HG03457 (cell line): Measurements from ENCODE around the gene TNFRSF13B.
"Not testable (repeated sequence)": the region's sequence is repeated elsewhere in the genome, so short reads cannot be mapped to it uniquely, and the experiment has no call there.

Source experiments
- ATAC-seq: cut with Tn5 transposase; IDR thresholded peaks from one replicate; pipeline ENCODE4 v1.9.1; 2021; ENCODE audit warnings: moderate number of reproducible peaks; ENCODE audit not compliant: unreplicated experiment

TNFRSF13B gene

DNA sequence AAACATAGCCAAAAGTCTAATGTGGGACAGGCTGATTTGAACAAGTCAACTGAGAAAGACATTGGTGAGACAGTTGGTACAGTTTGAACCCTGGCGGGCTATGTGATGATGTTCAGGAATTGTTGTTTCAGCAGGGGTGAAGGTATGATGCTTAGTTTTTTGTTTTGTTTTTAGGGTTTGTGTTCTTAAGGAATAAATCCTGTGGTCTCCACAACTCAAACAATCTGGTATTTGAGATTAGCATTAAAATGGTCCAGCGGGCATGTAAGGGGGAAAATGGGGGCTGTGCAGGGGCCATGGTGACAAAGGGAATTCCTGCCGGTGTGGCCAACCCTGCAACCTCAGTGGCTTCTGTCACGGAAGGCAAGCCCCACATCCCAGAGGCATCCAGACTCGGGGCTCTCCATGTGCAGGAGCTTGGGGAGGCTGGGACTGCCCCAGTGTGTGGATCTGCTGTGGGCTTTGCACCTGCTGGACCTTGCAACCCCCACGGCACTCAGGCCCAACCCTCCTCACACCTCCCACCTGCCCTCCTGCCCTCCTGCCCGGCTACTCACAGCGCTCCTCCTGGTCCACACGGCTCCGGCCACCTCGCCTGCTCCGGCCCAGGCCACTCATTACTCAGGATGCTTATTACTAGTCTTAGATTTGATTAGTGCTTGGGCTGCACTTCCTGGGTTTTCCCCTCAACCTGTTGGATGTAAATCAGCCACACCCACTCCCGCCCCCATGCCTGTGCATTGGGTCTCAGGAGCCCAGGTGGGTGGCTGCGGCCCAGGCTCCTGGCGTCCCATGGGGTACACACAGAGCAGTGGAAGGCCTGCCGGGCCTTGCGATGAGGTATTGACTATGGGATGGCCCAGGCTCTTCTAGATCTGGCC, at the start of gene TNFRSF13B:
TSS of gene TNFRSF13B (minus strand) at position 661 of the 881 bp plus-strand sequence. CDS start at position 618, 43 bp downstream.
- ATAC-seq: no peak

DNA sequence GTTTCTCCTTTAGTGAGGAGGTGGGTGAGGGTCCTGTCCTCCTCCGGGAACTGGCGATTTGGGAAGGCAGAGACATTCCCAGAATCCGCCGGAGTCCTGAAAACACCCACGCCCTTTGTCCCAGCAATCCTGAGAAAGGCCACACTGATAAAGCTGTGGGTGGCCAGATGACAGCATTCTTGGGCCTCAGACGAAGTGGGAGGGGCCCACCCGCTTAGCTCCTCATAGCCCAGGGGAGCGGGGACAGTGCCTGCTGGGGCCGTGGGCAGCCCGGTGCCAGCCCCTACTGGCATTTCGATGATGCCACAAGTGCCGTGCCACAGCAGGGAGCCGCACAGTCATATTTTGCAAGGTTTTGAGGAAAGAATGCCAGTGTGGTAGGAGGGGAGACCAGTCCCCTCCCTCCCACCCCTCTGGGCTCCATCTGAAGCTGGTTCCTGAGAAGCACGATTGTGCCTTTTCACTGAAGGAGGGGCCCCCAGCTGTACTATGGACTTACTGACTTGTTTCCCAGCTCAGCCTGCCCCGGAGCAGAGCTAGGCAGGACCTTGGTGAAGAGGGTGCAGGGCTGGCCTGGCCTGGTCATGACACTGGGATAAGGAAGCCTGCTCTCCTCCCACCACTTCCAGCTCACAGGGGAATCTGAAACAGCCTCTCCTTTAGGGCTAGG, 49.4 kb upstream of the TNFRSF13B start:
- no peak for ATAC-seq

DNA sequence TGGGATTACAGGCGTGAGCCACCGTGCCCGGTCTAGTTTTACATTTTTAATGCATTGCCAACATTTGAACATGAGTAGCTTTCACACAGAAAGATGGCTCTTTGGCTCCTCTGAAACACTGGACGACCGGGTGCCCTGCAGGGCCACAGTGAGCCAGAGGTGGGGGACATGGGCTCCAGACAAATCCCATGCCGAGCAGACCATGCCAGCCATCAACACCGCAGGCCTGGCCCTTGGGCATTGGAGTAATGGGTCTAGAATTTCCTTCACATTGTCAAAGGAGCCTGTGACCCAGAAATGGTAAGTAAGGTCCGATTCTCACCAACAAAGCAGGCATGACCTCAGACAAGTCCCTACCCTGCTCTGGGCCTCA, 48.9 kb upstream of the TNFRSF13B start:
- ATAC-seq: no peak

DNA sequence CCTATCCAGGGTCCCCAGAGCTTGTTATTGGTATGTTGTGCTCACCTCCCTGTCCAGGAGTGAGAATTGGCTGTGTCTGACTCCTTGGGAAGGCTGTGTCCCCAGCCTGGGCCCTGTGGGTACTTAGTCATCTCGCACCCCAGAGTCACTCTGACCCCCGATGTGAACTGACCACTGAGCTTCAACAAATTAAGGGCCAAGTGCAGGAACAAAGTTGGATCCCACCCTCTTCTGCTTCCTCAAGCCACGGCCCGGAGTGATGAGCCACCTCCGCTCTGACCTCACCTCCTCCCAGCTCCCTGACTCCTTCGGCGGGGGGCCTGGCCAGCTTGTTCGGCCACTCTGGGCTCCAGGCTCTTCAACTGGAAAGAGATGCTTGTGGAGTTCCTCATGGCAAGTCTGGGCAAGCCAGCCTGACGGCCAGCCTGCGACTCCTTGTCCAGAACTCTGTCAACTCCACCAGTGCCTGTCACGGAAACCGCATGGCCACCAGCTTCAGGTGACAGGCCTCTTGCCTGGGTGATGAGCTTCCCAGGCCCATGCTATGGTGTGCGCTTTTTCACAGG, 48.1 kb upstream of the TNFRSF13B start:
- no peak for ATAC-seq

DNA sequence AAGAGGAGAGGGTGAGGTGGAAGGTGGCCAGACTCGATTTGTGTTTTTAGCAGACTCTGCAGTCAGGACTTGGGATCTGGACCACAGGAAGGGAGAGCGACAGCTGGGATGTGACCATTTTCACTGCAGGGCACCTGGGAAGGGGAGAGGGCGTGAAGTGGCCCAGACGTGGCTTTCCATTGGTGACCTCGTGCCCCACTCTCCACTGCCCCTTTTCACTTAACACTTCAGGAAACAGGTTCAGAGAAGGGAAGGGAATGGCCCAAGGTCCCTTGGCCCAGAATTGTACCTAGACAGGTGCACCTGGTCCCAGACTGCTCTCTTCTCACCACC, 47.5 kb upstream of the TNFRSF13B start:
- no peak for ATAC-seq

DNA sequence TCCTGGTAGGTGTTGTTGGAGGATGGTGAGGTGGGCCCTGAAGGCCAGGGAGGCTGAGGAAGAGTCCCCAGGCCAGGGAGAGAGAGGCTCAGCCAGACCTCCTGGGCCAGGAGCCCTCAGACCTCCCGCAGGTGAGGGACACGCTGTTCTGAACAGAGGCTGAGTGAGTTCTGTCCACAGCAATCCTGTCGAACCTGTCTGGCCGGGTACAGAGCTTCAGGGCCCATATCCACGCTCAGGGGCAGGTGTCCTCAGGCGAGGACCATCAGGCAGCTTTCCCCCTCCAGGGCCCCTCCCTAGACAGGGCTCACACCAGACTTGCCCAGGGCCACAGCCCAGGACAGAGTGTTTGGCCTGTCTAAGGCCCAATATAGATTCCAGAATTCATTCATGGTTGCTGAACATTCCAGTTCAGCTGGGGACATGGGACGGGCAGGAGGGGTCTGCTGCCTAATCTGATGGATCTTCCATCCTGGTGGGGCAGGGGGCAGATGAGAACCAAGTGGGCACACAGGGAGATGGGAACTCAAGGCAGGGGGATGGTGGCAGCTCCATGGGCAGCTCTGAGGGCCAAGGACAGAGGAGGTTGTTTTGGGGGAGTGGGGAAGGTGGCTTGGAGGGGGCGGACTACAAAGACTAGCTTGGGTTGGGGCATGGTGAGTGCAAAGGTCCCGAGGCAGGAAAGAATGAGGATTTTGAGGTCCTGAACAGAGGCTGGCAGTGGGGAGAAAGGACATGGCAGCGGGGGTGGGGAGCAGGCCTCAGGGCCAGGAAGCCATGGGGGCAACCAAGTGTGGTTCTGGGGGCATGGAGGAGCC, 46.9 kb upstream of the TNFRSF13B start:
- no peak for ATAC-seq

DNA sequence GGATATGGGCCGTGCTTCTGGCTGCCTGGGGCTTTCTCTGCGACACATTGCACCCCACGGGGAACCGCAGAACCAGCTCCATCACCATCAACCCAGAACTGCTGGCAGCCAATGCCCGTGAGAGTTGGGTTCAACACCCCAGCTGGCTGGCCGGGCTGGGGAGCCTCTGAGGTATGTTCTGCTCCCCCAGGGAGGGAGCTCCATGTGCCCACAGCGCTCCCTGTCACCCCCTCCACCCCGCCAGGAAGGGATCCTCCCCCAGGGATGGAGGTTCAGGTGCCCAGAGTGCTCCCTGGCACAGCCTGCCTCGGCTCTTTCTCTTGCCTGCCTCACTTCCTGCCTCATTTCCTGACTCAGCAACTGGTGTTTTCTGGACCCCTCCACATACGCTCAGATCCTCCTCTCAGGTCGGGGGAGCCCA, 46.1 kb upstream of the TNFRSF13B start:
- no peak for ATAC-seq

DNA sequence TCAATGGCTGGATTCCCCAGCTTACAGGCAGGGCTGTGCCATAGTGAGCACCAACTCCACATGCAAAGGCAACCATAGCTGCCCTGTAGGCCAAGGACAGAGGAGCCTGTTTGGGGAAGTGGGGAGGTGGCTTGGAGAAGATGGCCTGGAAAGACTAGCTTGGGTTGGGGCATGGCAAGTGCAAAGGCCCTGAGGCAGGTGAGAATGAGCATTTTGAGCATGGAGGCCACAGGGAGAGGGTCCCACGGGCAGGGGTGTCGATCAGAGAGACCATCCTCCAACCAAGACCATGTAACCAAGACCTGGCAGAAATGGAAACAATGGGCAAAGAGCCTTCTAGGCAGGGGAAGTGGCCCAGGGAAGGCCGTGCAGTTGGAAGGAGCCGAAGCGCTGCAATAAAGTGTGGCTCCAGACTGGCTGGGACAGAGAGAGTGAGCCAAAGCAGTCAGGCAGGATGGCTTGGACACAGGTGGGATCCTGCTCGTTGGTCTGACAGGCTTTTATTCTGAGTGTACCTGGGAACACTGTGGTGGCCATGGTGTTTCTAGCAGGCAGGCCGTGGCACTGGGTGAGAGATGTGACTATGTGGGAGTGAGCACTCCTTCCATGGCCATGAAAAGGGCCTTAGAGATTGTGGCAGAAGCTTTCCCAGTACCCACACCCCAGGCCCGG, 45.6 kb upstream of the TNFRSF13B start:
- no peak for ATAC-seq

DNA sequence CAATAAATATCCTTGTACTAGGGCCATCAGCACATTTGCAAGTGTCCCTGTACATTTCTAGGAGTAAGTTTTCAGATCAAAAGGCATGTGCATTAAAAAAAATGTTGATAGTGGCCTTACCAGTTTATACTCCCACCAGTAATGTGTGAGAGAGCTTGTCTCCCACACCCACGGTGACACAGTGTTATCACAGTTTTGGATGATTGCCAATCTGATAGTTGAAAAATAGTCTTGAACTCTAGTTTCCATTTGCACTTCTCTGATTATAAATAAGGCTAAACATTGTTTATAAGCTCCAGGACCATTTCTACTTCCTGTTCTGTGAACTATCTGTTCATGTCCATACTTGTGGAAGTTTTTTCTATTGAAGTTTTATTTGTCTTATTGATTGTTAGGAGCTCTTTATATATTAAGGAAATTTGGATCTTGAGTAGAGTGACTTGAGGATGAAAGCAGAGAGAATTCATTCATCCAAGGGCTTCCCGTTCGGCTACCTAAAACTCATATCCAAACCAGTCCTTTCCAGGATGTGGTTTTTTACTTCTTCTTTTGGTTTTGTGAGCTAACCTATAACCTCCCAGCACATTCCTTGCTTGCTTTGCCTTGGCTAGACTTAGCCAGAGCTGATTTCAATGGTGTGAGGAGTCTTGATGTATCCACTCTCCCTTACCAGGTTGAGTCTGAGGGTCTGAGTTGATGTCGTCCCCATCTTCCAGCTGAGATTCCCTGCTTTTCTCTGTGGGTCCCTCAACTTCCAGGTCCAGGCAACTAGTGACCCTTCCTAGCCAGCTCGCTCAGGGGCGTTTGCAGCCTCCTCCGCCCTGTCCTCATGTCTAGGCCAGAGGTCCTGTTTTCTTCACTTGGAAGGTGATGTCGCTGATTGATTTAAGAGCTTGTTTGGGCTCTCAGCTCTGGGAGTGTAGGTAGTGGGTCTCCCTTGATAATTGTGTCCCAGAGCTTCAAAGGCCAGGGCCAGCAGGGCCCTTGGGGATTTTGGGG, 44.6 kb upstream of the TNFRSF13B start:
- ATAC-seq: not testable (repeated sequence)

DNA sequence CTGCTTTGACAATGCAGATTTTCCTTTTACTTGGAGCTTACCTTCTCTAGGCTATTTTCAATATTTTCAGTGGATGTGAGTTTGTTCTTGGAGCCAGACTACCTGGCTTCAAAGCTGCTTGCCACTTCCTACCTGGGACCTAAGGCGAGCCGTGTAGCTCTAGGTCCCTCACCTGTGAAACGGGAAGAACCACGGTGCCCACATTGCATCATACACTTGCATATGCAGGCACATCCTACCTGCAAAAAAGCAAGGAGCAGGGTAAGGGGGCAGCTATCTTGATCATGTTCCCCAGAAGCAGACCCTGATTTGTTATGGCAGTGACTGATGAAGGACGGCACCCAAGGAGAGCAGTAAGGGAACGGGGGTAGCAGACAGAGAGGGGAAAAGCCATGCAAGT, 43.3 kb upstream of the TNFRSF13B start:
- ATAC-seq: no peak

DNA sequence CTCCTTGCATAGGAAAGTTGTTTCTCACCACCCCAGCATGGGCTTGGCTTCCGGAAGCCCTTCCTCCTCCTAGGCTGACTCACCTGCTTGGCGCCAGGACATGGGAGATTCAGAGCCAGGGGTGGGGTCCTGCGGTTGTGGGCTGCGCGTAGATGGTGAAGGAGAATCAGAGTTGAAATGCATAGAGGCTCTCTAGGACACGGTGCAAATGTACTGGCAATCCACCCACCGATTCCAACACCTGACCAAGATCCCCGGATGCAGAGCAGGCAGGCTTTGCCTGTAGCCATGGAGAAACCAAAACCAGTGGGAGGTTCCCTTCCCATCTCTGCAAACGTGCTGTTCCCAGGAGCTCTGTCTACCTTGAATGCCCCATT, 42.8 kb upstream of the TNFRSF13B start:
- ATAC-seq: not testable (repeated sequence)

DNA sequence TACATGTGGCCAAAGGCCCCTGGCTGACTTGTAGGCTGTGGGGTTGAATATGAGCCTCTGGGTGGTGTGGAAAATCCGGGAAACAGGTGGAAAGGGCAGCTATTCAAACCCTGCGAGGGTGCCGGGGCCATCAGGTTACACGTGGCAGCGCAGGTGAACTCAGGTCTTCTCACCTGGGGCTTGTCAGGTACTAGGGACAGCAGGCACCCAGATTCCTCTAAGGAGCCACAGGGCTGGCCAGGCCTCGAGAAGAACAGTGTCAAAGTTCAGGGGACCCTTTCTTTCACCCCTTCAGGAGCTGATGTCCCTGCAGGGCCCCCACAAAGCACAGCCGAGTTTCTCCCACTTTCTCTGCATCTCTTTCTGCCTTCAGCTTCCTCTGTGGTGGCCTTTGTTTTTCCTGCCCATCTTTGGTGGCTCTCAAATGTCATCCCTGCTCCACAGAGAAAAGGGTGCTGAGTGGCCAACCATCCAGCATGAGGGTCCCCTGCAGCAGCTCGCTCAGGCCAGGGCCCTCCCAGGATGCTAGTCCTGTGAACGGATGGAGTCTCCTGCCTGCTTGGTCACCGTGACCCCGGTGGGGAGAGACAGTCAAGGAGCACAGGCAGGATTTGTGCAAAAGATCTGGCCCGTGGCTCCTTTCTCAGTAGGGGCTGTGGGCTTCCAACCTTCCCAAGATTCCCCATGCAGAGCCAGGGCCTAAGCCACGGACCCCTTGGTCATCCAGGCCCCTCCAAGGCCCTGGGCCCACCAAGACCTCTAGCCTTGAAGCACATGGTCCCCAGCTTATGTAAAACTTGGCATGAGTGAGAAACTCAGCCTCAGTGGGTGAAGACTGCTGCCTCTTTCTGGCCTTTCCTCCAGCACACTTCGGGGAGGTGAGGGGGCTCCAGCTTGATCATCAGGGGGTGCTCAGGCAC, 42.2 kb upstream of the TNFRSF13B start:
- not testable (repeated sequence) for ATAC-seq

DNA sequence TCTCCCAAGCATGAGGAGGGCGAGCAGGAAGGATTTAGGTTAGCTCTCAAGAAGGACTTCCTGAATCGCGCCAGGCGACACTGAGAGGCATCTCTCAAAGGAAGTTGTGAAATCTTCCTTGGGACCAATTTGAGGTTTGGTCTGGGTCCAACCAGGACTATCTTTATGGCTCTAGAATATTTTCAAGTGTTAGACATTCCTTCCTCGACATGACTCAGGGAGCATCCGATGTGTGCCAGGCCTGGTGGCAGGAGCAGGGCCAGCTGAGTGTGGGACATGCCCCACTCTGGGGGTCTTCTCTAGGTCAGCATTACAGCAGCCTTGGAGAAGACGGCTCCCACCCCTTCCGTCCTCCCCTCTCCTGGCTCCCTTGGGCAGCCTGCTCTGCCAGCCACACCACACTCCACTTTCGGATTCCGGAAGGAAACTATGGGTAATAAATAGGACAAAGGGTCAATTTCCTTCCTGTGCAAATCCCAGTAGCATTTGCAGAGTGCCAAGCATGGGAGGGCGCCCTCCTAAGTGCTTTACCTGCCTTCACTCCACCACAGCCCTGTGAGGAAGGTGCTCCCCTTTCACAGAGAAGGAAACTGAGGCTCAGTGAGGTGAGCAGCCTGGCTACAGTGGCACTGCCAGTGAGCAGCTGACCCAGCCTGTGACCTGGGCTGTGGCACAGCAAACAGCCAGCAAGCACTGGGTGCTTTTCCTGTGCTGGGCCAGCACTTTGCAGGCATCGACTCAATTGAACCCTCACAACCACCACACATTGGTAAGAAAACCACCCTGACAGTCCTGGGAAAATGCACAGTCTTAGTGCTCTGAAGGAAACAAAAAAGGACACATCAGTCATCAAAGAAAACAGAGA, 39.4 kb upstream of the TNFRSF13B start:
- not testable (repeated sequence) for ATAC-seq

DNA sequence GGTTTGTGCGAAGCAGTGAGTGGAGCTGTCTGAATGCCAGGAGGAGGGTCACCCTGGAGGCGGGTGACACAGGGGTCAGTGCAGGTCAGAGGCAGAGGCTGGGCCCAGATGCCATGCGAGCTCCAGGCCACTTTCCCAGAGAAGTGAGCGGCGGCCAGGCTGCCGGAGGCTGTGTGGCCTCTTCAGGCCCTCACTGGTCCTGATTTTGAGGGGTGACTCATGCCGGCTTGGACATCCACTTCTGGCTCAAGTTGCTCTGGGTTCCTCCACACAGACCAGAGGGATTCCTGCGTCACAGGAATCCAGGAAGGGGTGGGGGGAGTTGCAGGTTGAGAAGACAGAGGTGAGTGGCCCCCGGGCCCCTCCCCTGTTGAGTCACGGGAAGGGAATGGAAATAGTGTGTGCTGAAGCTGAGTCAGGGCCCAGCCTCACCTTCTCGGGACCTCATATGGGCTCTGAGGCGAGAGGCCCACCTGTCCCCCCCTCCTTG, 38.7 kb upstream of the TNFRSF13B start:
- ATAC-seq: not testable (repeated sequence)

DNA sequence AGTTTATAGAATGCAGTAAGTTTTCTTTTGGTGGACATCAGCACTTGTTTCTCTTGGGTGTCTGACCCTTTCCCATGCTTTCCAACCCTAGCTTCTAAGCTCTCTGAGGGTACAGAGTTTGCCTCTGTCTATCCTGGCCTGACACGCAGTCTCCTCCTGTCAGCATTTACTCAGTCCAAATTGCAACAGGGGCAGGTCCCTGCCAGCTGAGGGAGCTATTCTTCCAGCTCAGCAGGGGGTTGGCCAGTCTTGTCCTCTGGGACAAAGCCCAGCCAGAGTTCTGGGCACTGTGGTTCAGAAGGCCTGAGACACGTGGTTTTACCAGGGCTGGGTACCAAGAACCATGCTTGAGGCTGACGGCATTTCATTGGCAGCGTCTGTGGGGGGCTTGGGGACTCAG, 38.1 kb upstream of the TNFRSF13B start:
- ATAC-seq: not testable (repeated sequence)

DNA sequence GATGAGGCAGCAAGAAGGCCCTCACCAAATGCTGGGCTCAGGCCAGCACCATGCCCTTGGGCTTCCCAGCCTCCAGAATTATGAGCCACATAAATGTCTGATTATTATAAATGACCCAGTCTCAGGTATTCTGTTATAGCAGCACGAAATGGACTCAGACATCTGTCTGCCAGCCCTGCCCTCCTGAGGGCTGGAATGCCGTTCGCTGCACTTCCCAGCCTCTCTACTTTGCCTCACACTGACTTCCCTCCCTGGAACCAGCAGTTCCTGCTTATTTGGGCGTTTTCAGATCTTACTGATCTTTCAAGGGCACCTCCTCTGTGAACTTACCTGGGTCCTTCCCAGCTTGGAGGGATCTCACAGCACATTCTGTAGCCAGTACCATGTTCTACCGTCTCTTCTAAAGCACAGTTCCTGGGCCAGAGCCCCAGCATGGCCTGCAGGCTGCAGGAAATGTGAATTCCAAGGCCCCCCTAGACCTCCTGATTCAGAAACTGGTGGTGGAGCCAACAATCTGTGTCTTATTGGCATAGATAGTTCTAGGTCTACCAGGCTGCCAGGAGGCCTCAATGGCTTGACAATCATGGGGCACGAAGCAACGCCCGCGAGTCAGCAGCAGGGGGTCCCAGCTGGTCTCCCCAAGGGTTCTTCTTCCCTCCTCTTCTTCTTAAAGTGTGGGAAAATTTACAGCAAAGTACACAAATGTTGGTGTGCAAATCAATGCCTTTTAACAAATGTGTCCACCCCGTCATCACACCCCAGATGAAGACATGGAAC, 36.9 kb upstream of the TNFRSF13B start:
- not testable (repeated sequence) for ATAC-seq
